ENCODE results near the gene CAMKV. TPM values are rescaled to one million over a fixed set of nuclear protein-coding genes. Genes with fewer than 3 reads are reported as not detected.

Gene CAMKV
- total RNA-seq, 1 experiment from 2014 or later: 58.2 TPM

DNA sequence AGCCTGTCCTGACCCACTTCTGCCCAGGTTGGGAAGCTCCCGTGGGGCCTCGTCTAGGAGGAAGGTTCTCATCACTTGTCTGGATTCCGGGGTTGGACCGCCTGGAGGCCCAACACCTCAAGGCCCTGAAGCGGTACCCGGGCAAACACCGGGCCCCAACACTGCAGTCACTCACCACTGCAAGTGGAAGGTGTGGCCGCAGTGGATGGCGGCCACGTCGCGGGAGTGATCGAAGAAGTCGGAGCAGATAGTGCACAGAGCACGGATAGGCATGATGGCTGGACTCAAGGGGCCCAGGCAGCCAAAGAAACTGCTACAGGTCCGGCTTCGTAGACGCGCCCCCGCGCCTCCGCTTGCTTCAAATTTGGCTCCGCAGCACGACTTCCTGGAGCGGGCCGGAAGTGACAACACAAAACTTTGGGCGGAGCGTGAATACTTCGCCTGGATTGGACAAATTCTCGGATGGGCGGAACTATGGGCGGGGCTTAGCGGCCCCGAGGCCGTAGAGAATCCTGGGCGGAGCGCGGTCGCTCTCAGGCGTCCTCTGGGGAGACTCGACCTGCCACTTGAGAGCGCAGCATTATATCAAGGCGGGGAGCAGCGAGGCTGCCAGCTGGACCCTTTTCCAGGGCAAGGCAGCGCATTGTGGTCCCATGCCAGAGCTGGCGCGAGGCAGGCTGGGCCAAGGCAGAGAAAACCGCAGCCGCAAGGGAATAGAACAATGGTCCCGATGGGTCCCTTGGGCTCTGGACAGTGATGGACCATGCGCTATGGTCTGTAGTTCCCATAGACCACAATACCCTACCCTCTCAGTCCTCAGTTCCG is 13.3 kb downstream of the CAMKV start, which contains the start of gene TRAIP (continued):
- TF ChIP-seq FOXP4 (CRISPR knock-in tag; IDR thresholded peaks at IDR 0.05) (peak; percentile 14; the same call in 1 of the 2 replicates), ELF4 (CRISPR knock-in tag; IDR thresholded peaks at IDR 0.05; ENCODE audit: low read depth) (0 out of 2 replicates have a peak, but pooled peaks have one; percentile 47), CREB1 (CRISPR knock-in tag; IDR thresholded peaks at IDR 0.05) (no peak), NR1H2 (CRISPR knock-in tag; IDR thresholded peaks at IDR 0.05) (no peak), GRHL2 (CRISPR knock-in tag; IDR thresholded peaks at IDR 0.05; ENCODE audit: insufficient replicate concordance, severe bottlenecking) (no peak)
- TF ChIP-seq, protein P1, sequence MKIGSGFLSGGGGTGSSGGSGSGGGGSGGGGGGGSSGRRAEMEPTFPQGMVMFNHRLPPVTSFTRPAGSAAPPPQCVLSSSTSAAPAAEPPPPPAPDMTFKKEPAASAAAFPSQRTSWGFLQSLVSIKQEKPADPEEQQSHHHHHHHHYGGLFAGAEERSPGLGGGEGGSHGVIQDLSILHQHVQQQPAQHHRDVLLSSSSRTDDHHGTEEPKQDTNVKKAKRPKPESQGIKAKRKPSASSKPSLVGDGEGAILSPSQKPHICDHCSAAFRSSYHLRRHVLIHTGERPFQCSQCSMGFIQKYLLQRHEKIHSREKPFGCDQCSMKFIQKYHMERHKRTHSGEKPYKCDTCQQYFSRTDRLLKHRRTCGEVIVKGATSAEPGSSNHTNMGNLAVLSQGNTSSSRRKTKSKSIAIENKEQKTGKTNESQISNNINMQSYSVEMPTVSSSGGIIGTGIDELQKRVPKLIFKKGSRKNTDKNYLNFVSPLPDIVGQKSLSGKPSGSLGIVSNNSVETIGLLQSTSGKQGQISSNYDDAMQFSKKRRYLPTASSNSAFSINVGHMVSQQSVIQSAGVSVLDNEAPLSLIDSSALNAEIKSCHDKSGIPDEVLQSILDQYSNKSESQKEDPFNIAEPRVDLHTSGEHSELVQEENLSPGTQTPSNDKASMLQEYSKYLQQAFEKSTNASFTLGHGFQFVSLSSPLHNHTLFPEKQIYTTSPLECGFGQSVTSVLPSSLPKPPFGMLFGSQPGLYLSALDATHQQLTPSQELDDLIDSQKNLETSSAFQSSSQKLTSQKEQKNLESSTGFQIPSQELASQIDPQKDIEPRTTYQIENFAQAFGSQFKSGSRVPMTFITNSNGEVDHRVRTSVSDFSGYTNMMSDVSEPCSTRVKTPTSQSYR (CRISPR knock-in tag; IDR thresholded peaks at IDR 0.05): 0 out of 2 replicates have a peak, but pooled peaks have one; percentile 63
- TF ChIP-seq, protein P2, sequence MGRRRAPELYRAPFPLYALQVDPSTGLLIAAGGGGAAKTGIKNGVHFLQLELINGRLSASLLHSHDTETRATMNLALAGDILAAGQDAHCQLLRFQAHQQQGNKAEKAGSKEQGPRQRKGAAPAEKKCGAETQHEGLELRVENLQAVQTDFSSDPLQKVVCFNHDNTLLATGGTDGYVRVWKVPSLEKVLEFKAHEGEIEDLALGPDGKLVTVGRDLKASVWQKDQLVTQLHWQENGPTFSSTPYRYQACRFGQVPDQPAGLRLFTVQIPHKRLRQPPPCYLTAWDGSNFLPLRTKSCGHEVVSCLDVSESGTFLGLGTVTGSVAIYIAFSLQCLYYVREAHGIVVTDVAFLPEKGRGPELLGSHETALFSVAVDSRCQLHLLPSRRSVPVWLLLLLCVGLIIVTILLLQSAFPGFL (CRISPR knock-in tag; IDR thresholded peaks at IDR 0.05; ENCODE audit: borderline replicate concordance): no peak

GRCh38 chr3:49855662-49856061 is 14.0 kb downstream of the CAMKV start:
- POLR2A ChIA-PET: interaction anchor here (0.7 kb wide), 1 partner anchor 406 kb away, joined by 3 read pairs; no protein-coding TSS in a partner anchor
- Mint-ChIP-seq H3K27me3 (ENCODE audit: low read depth) (no peaks in the 10 kb centered on the region), H3K27ac (peak overlapping the region; percentile 86; the same call in 1 of the 2 replicates), H3K4me3 (peak overlapping the region; percentile 97), H3K36me3 (peaks cover 9% of the 10 kb centered on the region), H3K4me1 (peaks cover 11% of the 10 kb centered on the region), H3K9me3 (no peaks in the 10 kb centered on the region)
- CTCF ChIA-PET: interaction anchor here (0.9 to 1.6 kb wide), 5 partner anchors 14 to 265 kb away, joined by 3 to 6 read pairs (median 4); partner anchors contain the start of gene INKA1
- TF ChIP-seq SMAD4 (CRISPR knock-in tag; IDR thresholded peaks at IDR 0.05) (no peak), E2F5 (CRISPR knock-in tag; IDR thresholded peaks at IDR 0.05) (no peak), CREB1 (CRISPR knock-in tag; IDR thresholded peaks at IDR 0.05) (no peak), AFF4 (CRISPR knock-in tag; IDR thresholded peaks at IDR 0.05; ENCODE audit: borderline replicate concordance) (no peak), ZMAT4 (CRISPR knock-in tag; IDR thresholded peaks at IDR 0.05) (no peak), ZNF425 (CRISPR knock-in tag; conservative IDR thresholded peaks at IDR 0.05) (no peak)
- TF ChIP-seq, protein P3, sequence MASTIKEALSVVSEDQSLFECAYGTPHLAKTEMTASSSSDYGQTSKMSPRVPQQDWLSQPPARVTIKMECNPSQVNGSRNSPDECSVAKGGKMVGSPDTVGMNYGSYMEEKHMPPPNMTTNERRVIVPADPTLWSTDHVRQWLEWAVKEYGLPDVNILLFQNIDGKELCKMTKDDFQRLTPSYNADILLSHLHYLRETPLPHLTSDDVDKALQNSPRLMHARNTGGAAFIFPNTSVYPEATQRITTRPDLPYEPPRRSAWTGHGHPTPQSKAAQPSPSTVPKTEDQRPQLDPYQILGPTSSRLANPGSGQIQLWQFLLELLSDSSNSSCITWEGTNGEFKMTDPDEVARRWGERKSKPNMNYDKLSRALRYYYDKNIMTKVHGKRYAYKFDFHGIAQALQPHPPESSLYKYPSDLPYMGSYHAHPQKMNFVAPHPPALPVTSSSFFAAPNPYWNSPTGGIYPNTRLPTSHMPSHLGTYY (CRISPR knock-in tag; IDR thresholded peaks at IDR 0.05): no peak
- DNase-seq (ENCODE audit: low spot score): no peak
- ATAC-seq: no peak
